Neural cell (in vitro differentiated cells): ENCODE data around the gene ADGRL4.

Experiments
- EP300 ChIP-seq: fragments of 450-650 bp; conservative IDR thresholded peaks from 2 replicates; pipeline ENCODE4 v1.6.1; 2014; ENCODE audit warnings: antibody characterized with exemption, mild to moderate bottlenecking, moderate library complexity; ENCODE audit not compliant: poor library complexity, severe bottlenecking
- EZH2 ChIP-seq: fragments of 200-600, 300-800 bp; shearing (Covaris generic), sonication (generic); IDR thresholded peaks from 2 replicates; pipeline ENCODE4 v1.6.1; 2014; ENCODE audit warnings: antibody characterized with exemption, low read length, borderline replicate concordance, mild to moderate bottlenecking; ENCODE audit not compliant: insufficient read depth, poor library complexity, severe bottlenecking
- MXI1 ChIP-seq: fragments of 450-650 bp; conservative IDR thresholded peaks from 2 replicates; pipeline ENCODE4 v1.6.1; 2014; ENCODE audit warnings: antibody characterized with exemption, mild to moderate bottlenecking; ENCODE audit not compliant: poor library complexity, severe bottlenecking
- POLR2AphosphoS5 ChIP-seq: IDR thresholded peaks from 2 replicates; pipeline ENCODE4 v1.6.1; 2012
- RAD21 ChIP-seq: fragments of 450-650 bp; conservative IDR thresholded peaks from 2 replicates; pipeline ENCODE4 v1.6.1; 2014; ENCODE audit warnings: antibody characterized with exemption, mild to moderate bottlenecking, moderate library complexity
- SMC3 ChIP-seq: fragments of 450-650 bp; conservative IDR thresholded peaks from 2 replicates; pipeline ENCODE4 v1.6.1; 2014; ENCODE audit warnings: antibody characterized with exemption, mild to moderate bottlenecking, moderate library complexity; ENCODE audit not compliant: poor library complexity
- TAF1 ChIP-seq: IDR thresholded peaks from 2 replicates; pipeline ENCODE4 v1.6.1; 2012; ENCODE audit warnings: low read depth
- TF ChIP-seq, protein P1 (sequence below): fragments of 450-650 bp; IDR thresholded peaks from 2 replicates; pipeline ENCODE4 v1.5.1; 2014; ENCODE audit warnings: antibody characterized with exemption, mild to moderate bottlenecking, moderate library complexity; ENCODE audit not compliant: poor library complexity, severe bottlenecking
- TF ChIP-seq, protein P2 (sequence below): IDR thresholded peaks from 2 replicates; pipeline ENCODE4 v1.6.1; 2012; ENCODE audit warnings: borderline replicate concordance

DNA sequence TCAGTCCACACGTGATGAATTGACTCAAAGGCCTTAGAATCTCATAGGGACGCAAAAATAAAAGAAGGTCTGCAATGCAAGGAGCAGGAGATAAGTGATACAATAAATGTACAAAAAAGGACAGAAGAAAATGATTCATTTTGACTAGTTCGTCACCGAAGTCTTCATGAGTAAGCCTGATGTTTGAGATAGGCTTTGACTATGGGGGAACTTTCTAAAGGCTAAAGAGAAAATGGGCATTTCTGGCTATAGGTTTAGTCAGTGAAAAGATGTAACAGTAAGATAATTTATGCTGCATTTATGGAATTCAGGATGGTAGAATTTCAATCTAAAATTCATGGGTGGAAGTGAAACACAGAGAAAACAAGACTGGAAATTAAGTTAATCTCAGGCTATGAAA is 163.0 kb downstream of the ADGRL4 start:
- TF ChIP-seq POLR2AphosphoS5 = no peak
- TF ChIP-seq TAF1 = no peak
- TF ChIP-seq, protein P1, sequence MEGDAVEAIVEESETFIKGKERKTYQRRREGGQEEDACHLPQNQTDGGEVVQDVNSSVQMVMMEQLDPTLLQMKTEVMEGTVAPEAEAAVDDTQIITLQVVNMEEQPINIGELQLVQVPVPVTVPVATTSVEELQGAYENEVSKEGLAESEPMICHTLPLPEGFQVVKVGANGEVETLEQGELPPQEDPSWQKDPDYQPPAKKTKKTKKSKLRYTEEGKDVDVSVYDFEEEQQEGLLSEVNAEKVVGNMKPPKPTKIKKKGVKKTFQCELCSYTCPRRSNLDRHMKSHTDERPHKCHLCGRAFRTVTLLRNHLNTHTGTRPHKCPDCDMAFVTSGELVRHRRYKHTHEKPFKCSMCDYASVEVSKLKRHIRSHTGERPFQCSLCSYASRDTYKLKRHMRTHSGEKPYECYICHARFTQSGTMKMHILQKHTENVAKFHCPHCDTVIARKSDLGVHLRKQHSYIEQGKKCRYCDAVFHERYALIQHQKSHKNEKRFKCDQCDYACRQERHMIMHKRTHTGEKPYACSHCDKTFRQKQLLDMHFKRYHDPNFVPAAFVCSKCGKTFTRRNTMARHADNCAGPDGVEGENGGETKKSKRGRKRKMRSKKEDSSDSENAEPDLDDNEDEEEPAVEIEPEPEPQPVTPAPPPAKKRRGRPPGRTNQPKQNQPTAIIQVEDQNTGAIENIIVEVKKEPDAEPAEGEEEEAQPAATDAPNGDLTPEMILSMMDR = no peak
- TF ChIP-seq MXI1 = no peak
- no peak for TF ChIP-seq EZH2
- no peak for TF ChIP-seq EP300
- no peak for TF ChIP-seq SMC3
- no peak for TF ChIP-seq RAD21
- TF ChIP-seq, protein P2, sequence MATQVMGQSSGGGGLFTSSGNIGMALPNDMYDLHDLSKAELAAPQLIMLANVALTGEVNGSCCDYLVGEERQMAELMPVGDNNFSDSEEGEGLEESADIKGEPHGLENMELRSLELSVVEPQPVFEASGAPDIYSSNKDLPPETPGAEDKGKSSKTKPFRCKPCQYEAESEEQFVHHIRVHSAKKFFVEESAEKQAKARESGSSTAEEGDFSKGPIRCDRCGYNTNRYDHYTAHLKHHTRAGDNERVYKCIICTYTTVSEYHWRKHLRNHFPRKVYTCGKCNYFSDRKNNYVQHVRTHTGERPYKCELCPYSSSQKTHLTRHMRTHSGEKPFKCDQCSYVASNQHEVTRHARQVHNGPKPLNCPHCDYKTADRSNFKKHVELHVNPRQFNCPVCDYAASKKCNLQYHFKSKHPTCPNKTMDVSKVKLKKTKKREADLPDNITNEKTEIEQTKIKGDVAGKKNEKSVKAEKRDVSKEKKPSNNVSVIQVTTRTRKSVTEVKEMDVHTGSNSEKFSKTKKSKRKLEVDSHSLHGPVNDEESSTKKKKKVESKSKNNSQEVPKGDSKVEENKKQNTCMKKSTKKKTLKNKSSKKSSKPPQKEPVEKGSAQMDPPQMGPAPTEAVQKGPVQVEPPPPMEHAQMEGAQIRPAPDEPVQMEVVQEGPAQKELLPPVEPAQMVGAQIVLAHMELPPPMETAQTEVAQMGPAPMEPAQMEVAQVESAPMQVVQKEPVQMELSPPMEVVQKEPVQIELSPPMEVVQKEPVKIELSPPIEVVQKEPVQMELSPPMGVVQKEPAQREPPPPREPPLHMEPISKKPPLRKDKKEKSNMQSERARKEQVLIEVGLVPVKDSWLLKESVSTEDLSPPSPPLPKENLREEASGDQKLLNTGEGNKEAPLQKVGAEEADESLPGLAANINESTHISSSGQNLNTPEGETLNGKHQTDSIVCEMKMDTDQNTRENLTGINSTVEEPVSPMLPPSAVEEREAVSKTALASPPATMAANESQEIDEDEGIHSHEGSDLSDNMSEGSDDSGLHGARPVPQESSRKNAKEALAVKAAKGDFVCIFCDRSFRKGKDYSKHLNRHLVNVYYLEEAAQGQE = no peak
